ENCODE results near the gene ZNF134. TPM values are rescaled to one million over a fixed set of nuclear protein-coding genes. Genes with fewer than 3 reads are reported as not detected.

Gene ZNF134
- total RNA-seq, 4 donors from 2014 or later: 32.6 to 45.5 (median 37.3) TPM

DNA sequence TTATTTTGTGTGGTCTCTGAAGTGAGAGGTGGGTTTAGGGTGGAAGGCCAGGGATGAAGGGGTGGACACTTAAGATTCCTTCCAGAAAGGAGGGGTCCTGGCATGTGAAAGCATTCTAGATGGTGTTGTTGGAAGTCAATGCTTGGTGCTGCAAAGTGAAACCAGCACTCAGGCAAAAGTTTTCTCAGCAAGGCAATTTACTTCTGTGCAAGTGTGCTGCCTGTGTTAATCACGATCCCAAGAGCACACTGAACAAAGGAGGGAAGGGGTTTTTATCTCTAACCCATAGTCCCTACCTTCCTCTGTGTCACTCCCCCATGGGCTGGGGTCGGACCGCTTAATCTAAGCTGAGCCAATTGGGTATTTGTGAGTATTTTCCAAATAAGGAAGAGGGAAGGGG lies 1.3 kb downstream of the ZNF134 start:
- TF ChIP-seq POLR2A (IDR thresholded peaks at IDR 0.05): no peak
- TF ChIP-seq, protein P1, sequence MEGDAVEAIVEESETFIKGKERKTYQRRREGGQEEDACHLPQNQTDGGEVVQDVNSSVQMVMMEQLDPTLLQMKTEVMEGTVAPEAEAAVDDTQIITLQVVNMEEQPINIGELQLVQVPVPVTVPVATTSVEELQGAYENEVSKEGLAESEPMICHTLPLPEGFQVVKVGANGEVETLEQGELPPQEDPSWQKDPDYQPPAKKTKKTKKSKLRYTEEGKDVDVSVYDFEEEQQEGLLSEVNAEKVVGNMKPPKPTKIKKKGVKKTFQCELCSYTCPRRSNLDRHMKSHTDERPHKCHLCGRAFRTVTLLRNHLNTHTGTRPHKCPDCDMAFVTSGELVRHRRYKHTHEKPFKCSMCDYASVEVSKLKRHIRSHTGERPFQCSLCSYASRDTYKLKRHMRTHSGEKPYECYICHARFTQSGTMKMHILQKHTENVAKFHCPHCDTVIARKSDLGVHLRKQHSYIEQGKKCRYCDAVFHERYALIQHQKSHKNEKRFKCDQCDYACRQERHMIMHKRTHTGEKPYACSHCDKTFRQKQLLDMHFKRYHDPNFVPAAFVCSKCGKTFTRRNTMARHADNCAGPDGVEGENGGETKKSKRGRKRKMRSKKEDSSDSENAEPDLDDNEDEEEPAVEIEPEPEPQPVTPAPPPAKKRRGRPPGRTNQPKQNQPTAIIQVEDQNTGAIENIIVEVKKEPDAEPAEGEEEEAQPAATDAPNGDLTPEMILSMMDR (IDR thresholded peaks at IDR 0.05): no peak
- Histone ChIP-seq H3K36me3 (peaks cover 17 to 46% of the 10 kb centered on the region in 2 donors), H3K27me3 (no peaks in the 10 kb centered on the region), H3K9me3 (peaks cover 3% of the 10 kb centered on the region), H3K4me3 (replicated peaks in 1 of 3) (peak overlapping the region in 2 of 3 donors; percentile 72 to 100), H3K27ac (no peak overlapping the region), H3K4me1 (peaks cover 3 to 4% of the 10 kb centered on the region in 2 donors)
- 77 to 98% methylated on average over 3 of the region's 3 CpGs for WGBS, 2 donors
- intact Hi-C loops (cut with DNase I): no loop called here
- no peak for DNase-seq

DNA sequence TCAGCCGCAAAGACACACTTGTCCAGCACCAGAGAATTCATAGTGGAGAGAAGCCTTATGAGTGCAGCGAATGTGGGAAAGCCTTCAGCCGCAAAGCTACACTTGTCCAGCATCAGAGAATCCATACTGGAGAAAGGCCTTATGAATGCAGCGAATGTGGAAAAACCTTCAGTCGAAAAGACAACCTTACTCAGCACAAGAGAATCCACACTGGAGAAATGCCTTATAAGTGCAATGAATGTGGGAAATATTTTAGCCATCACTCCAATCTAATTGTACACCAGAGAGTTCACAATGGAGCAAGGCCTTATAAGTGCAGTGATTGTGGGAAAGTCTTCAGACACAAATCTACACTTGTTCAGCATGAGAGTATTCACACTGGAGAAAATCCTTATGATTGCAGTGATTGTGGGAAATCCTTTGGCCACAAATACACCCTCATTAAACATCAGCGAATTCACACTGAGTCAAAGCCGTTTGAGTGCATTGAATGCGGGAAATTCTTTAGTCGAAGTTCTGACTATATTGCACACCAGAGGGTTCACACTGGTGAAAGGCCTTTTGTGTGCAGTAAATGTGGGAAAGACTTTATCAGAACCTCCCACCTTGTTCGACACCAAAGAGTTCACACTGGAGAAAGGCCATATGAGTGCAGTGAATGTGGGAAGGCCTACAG lies 6.8 kb downstream of the ZNF134 start:
- no peaks in the 10 kb centered on the region for H3K4me1 ChIP-seq
- no peak for DNase-seq
- intact Hi-C loops (cut with DNase I): loop anchor here (5.0 kb wide), 1 partner anchor 49 kb away; no protein-coding TSS in a partner anchor
- no peaks in the 10 kb centered on the region for H3K27me3 ChIP-seq
- no peak overlapping the region for H3K27ac ChIP-seq
- no peak overlapping the region for H3K4me3 ChIP-seq (replicated peaks in 1 of 3)
- peaks cover 31 to 70% of the 10 kb centered on the region in 2 donors for H3K36me3 ChIP-seq
- WGBS, 2 donors: 97 to 99% methylated on average over 10 of the region's 10 CpGs
- TF ChIP-seq, protein P1 (IDR thresholded peaks at IDR 0.05): no peak
- no peak for TF ChIP-seq POLR2A (IDR thresholded peaks at IDR 0.05)
- H3K9me3 ChIP-seq: peaks cover 10% of the 10 kb centered on the region

DNA sequence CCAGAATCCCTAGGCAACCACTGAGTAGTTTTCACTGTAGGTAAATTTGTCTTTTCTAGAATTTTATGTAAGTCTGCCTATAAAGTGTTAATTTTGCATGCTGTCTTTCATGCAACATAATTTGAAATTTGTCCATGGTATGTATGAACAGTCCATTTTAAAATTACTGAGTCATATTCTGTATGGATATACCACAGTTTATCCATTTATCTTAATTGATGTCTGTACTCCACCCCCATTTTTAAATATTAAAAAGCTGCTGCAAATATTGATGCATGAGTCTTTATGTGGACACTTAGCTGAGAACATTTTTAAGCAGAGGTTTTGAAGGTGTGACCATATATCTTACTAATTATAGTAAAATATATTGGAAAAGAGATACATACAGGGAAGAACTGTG lies 9.0 kb downstream of the ZNF134 start:
- peaks cover 10% of the 10 kb centered on the region for H3K9me3 ChIP-seq

DNA sequence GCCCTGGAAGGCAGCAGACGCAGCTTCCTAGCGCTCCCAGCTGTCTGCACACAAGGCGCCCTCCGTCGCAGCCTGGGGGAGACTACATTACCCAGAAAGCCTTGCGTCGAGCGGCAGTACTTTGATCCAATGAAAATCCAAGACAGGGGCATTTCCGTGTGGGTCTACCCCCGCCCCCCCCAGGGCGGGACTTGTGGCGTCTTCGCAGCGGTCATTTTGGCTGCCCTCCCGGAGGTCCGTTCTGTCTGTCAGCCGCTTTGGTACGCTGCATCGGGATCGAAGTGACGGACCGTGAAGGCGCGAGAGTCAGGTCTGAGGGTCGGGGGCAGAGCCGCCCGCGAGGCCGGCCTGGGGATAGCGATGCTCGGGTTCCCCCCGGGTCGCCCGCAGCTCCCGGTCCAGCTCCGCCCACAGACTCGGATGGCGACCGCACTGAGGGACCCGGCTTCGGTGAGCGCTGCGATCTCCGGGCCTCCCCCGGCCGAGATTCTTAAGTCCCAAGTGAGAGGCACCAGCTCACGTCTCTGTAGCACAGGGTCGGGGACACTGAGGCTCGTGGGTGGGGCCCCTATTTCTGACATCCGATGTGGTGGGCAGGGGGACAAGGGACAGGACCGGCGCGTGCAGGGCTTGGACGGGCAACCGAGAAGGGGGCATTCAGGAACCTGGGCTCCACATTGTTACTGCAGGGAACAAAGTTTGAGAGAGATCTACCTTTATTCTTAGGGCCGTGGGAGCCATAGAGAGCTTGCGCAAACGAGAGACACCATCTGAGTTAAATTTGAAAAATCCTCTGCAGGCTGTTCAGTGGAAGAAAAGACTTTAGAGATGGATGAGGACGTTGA lies 19.2 kb downstream of the ZNF134 start, which contains the start of gene ZNF211:
Gene ZNF211, plus strand, starts transcription at position 182 of the 845 bp plus-strand sequence. Its CDS starts 179 bp downstream, at position 361.
- WGBS, 2 donors: 2 to 6% methylated on average over 12 to 14 of the region's 59 CpGs

More for the DNA sequence above, 9.0 kb downstream of the ZNF134 start:
- H3K36me3 ChIP-seq: peaks cover 31 to 48% of the 10 kb centered on the region in 2 donors
- intact Hi-C loops (cut with DNase I): loop anchor here (5.0 kb wide), 1 partner anchor 51 kb away; no protein-coding TSS in a partner anchor
- H3K4me1 ChIP-seq: no peaks in the 10 kb centered on the region
- no peak for DNase-seq
- no peak overlapping the region for H3K27ac ChIP-seq
- no peak for TF ChIP-seq POLR2A (IDR thresholded peaks at IDR 0.05)
- TF ChIP-seq, protein P1 (IDR thresholded peaks at IDR 0.05): no peak
- H3K4me3 ChIP-seq (replicated peaks in 1 of 3): no peak overlapping the region
- no peaks in the 10 kb centered on the region for H3K27me3 ChIP-seq

More for the DNA sequence above, 19.2 kb downstream of the ZNF134 start, which contains the start of gene ZNF211:
- peak; percentile 94 for DNase-seq
- Histone ChIP-seq H3K4me1 (peaks cover 10% of the 10 kb centered on the region in 2 donors), H3K36me3 (peaks cover 12 to 16% of the 10 kb centered on the region in 2 donors), H3K4me3 (replicated peaks in 1 of 3) (peak within 1 kb of the TSS; percentile 75 to 96 (median 86)), H3K27ac (peak within 1 kb of the TSS; percentile 54 to 84 (median 72)), H3K27me3 (no peaks in the 10 kb centered on the region), H3K9me3 (no peaks in the 10 kb centered on the region)
- intact Hi-C loops (cut with DNase I): no loop called here
- TF ChIP-seq POLR2A (IDR thresholded peaks at IDR 0.05): peak in 1 of 2 donors; percentile 54
- TF ChIP-seq, protein P1 (IDR thresholded peaks at IDR 0.05): no peak

Data from thyroid gland (tissue), 4 donors.